NCI-H748 (cell line): Measurements from ENCODE around the gene TSPEAR.
"Not testable (repeated sequence)": the region's sequence is repeated elsewhere in the genome, so short reads cannot be mapped to it uniquely, and the experiment has no call there.

ENCODE experiments used
- DNase-seq: peaks from one replicate; lab custom pipeline; 2025; ENCODE audit not compliant: unreplicated experiment; lab: John Stamatoyannopoulos, UW

Gene TSPEAR

GRCh38 chr21:44686843-44687561 is 24.4 kb downstream of the TSPEAR start:
- DNase-seq, result peak; percentile 22

GRCh38 chr21:44686000-44686781 is 25.2 kb downstream of the TSPEAR start:
- peak; percentile 6 for DNase-seq

- not testable (repeated sequence) for DNase-seq
These were observed 26.3 kb downstream of the TSPEAR start for GRCh38 chr21:44685050-44685449.

GRCh38 chr21:44684483-44684882 is 26.9 kb downstream of the TSPEAR start:
- no peak for DNase-seq

- DNase-seq, result no peak
These were observed 27.3 kb downstream of the TSPEAR start for GRCh38 chr21:44684077-44684476.

GRCh38 chr21:44682580-44683151 is 28.7 kb downstream of the TSPEAR start:
- no peak for DNase-seq

- DNase-seq, result peak; percentile 97
These were observed 29.4 kb downstream of the TSPEAR start, which contains the start of gene KRTAP12-1 for GRCh38 chr21:44681861-44682579. Gene KRTAP12-1, minus strand, starts transcription at chr21:44682163. Its CDS starts 40 bp downstream, at chr21:44682123.

- no peak for DNase-seq
These were observed 30.2 kb downstream of the TSPEAR start for GRCh38 chr21:44681152-44681551.

- no peak for DNase-seq
These were observed 33.5 kb downstream of the TSPEAR start for GRCh38 chr21:44677881-44678280.

GRCh38 chr21:44671911-44672310 is 39.5 kb downstream of the TSPEAR start:
- no peak for DNase-seq

- no peak for DNase-seq
These were observed 40.5 kb downstream of the TSPEAR start for GRCh38 chr21:44670642-44671432.

- no peak for DNase-seq
These were observed 43.8 kb downstream of the TSPEAR start for GRCh38 chr21:44667612-44668011.

GRCh38 chr21:44666401-44667320 is 44.7 kb downstream of the TSPEAR start, which contains the start of gene KRTAP12-2:
Gene KRTAP12-2, minus strand, starts transcription at chr21:44666927. Its CDS starts 41 bp downstream, at chr21:44666886.
- peak; percentile 3 for DNase-seq

- no peak for DNase-seq
These were observed 46.7 kb downstream of the TSPEAR start for GRCh38 chr21:44664691-44665090.

GRCh38 chr21:44661567-44661966 is 49.8 kb downstream of the TSPEAR start:
- not testable (repeated sequence) for DNase-seq

- no peak for DNase-seq
These were observed 52.3 kb downstream of the TSPEAR start for GRCh38 chr21:44658913-44659595.

GRCh38 chr21:44658541-44658910 is 52.8 kb downstream of the TSPEAR start:
- no peak for DNase-seq

- DNase-seq, result no peak
These were observed 53.5 kb downstream of the TSPEAR start, which contains the start of gene KRTAP12-3 for GRCh38 chr21:44657635-44658540. Gene KRTAP12-3, plus strand, starts transcription at chr21:44657932. Its CDS starts 48 bp downstream, at chr21:44657980.
